ENCODE measurements around the gene RIMBP2. TPM values are rescaled to one million over a fixed set of nuclear protein-coding genes. Genes with fewer than 3 reads are reported as not detected.
A peak's percentile ranks its signal among the peaks of the same experiment; 100 is the strongest.

Gene RIMBP2
- polyA plus RNA-seq, 1 of the 3 experiments (the other 2 are of a cell fraction) = 0.90 TPM

DNA sequence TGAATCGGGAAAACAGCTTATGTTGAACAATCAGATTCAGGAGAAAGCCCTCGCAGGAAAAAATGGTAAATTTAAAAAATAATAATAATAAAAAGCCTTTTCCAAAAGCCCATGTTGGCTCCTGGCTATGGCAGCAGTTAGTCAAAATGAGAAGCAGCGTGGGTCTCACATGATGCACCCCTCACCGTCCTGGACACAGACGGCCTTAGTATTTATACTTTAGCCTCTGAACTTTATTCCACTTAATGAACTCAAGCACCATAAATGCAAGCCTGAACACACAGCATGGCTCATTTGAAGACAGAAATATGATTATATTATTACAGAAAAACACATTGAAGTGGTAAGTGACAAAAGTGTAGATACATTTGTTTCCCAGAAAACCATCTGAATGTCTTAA lies 160.9 kb downstream of the RIMBP2 start:
- WGBS (ENCODE audit: low lambda C conversion rate) = 12% methylated on average over 5 of the region's 5 CpGs
- Histone ChIP-seq H3K79me2 (ENCODE audit: insufficient read depth) (no peaks in the 10 kb centered on the region), H3K9ac (no peak overlapping the region), H3K4me1 (ENCODE audit: control insufficient read depth in 1 of 2, insufficient read depth in 2 of 2, low read depth in 1 of 2, low read length in 1 of 2) (peaks cover 0 to 54% of the 10 kb centered on the region in 2 experiments; a peak in 2 of 4 replicates), H3K36me3 (replicated peaks in 1 of 2; ENCODE audit: control insufficient read depth in 1 of 2, insufficient read depth in 2 of 2, low read length in 1 of 2) (no peaks in the 10 kb centered on the region), H2AFZ (ENCODE audit: low read depth) (no peak overlapping the region), H3K4me3 (ENCODE audit: low read depth in 2 of 2, low read length in 1 of 2) (no peak overlapping the region), H4K20me1 (ENCODE audit: insufficient read depth) (no peaks in the 10 kb centered on the region), H3K4me2 (no peak overlapping the region), H3K9me2 (no peaks in the 10 kb centered on the region), H3K27ac (ENCODE audit: low read depth in 2 of 2, low read length in 1 of 2) (peak overlapping the region in 1 of 2 experiments; percentile 98; a peak in 2 of 4 replicates), H3K9me3 (no peaks in the 10 kb centered on the region; the same call in 1 of the 2 replicates), H3K27me3 (ENCODE audit: insufficient read depth) (no peaks in the 10 kb centered on the region), H3F3A (replicated peaks; ENCODE audit: insufficient read depth) (no peaks in the 10 kb centered on the region)
- no peak for DNase-seq
- POLR2A ChIA-PET = interaction anchor here (1.3 to 3.3 kb wide), 3 partner anchors 18 to 164 kb away, joined by 3 to 12 read pairs (median 5); no protein-coding TSS in a partner anchor
- CTCF ChIA-PET = interaction anchor here (0.6 to 1.4 kb wide), 5 partner anchors 13 to 193 kb away, joined by 3 to 4 read pairs (median 3); no protein-coding TSS in a partner anchor
- TF ChIP-seq, protein P1, sequence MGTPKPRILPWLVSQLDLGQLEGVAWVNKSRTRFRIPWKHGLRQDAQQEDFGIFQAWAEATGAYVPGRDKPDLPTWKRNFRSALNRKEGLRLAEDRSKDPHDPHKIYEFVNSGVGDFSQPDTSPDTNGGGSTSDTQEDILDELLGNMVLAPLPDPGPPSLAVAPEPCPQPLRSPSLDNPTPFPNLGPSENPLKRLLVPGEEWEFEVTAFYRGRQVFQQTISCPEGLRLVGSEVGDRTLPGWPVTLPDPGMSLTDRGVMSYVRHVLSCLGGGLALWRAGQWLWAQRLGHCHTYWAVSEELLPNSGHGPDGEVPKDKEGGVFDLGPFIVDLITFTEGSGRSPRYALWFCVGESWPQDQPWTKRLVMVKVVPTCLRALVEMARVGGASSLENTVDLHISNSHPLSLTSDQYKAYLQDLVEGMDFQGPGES (IDR thresholded peaks at IDR 0.05; ENCODE audit: low read depth, low read length) = no peak
- TF ChIP-seq POLR2AphosphoS5 (IDR thresholded peaks at IDR 0.05; ENCODE audit: low read depth, low read length) (no peak), MXI1 (IDR thresholded peaks at IDR 0.05; ENCODE audit: low read depth, low read length) (no peak), SIN3A (IDR thresholded peaks at IDR 0.05; ENCODE audit: borderline replicate concordance, low read depth, low read length) (no peak), TEAD4 (IDR thresholded peaks at IDR 0.05; ENCODE audit: borderline replicate concordance, insufficient read depth) (no peak), JUND (IDR thresholded peaks at IDR 0.05) (no peak), FOSL2 (IDR thresholded peaks at IDR 0.05; ENCODE audit: borderline replicate concordance, low read depth) (no peak), NFIC (IDR thresholded peaks at IDR 0.05; ENCODE audit: borderline replicate concordance) (no peak), FOXJ3 (CRISPR knock-in tag; IDR thresholded peaks at IDR 0.05) (no peak)
- TF ChIP-seq, protein P2, sequence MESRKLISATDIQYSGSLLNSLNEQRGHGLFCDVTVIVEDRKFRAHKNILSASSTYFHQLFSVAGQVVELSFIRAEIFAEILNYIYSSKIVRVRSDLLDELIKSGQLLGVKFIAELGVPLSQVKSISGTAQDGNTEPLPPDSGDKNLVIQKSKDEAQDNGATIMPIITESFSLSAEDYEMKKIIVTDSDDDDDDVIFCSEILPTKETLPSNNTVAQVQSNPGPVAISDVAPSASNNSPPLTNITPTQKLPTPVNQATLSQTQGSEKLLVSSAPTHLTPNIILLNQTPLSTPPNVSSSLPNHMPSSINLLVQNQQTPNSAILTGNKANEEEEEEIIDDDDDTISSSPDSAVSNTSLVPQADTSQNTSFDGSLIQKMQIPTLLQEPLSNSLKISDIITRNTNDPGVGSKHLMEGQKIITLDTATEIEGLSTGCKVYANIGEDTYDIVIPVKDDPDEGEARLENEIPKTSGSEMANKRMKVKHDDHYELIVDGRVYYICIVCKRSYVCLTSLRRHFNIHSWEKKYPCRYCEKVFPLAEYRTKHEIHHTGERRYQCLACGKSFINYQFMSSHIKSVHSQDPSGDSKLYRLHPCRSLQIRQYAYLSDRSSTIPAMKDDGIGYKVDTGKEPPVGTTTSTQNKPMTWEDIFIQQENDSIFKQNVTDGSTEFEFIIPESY (IDR thresholded peaks at IDR 0.05; ENCODE audit: borderline replicate concordance, low read depth) = no peak
- TF ChIP-seq, protein P3, sequence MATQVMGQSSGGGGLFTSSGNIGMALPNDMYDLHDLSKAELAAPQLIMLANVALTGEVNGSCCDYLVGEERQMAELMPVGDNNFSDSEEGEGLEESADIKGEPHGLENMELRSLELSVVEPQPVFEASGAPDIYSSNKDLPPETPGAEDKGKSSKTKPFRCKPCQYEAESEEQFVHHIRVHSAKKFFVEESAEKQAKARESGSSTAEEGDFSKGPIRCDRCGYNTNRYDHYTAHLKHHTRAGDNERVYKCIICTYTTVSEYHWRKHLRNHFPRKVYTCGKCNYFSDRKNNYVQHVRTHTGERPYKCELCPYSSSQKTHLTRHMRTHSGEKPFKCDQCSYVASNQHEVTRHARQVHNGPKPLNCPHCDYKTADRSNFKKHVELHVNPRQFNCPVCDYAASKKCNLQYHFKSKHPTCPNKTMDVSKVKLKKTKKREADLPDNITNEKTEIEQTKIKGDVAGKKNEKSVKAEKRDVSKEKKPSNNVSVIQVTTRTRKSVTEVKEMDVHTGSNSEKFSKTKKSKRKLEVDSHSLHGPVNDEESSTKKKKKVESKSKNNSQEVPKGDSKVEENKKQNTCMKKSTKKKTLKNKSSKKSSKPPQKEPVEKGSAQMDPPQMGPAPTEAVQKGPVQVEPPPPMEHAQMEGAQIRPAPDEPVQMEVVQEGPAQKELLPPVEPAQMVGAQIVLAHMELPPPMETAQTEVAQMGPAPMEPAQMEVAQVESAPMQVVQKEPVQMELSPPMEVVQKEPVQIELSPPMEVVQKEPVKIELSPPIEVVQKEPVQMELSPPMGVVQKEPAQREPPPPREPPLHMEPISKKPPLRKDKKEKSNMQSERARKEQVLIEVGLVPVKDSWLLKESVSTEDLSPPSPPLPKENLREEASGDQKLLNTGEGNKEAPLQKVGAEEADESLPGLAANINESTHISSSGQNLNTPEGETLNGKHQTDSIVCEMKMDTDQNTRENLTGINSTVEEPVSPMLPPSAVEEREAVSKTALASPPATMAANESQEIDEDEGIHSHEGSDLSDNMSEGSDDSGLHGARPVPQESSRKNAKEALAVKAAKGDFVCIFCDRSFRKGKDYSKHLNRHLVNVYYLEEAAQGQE (IDR thresholded peaks at IDR 0.05; ENCODE audit: low read depth, low read length) = no peak

Measured in SK-N-SH (cell line).